Caco-2 (cell line): ENCODE measurements around the gene GLS. TPM values are rescaled to one million over a fixed set of nuclear protein-coding genes. Genes with fewer than 3 reads are reported as not detected.

ENCODE experiments used
- BruUV-seq: library from RNA; stranded (reverse); fragments of 400-500 nt; replicated peaks from 2 replicates; lab custom pipeline; 2021; lab: Mats Ljungman, UMichigan
- CTCF ChIA-PET: fragments of 300-600 bp; sonication (Branson Sonifier 250); formaldehyde crosslinking; loops from one replicate; lab custom pipeline; 2022; ENCODE audit warnings: antibody characterized with exemption; lab: Charles Lee
- POLR2A ChIA-PET: fragments of 300-600 bp; sonication (Branson Sonifier 250); formaldehyde crosslinking; loops from one replicate; lab custom pipeline; 2022; ENCODE audit warnings: antibody characterized with exemption; lab: Charles Lee
- DNase-seq, 2 experiments: peaks; one replicate each; pipeline versions ENCODE4 v3.0.0 to v3.0.0-alpha.2; 2020 to 2022
- H3K27me3 ChIP-seq: replicated peaks from 2 replicates; pipeline ENCODE4 v1.6.0; 2011; ENCODE audit warnings: low read length; ENCODE audit not compliant: control insufficient read depth, insufficient read depth
- H3K36me3 ChIP-seq: 2 replicates; pipeline ENCODE4 v1.5.1; 2011; ENCODE audit warnings: low read length; ENCODE audit not compliant: control insufficient read depth, insufficient read depth
- H3K4me1 ChIP-seq: fragments of 250-450 bp; sonication (Bioruptor Pico); 2 replicates; pipeline ENCODE4 v1.5.1; 2020; ENCODE audit warnings: mild to moderate bottlenecking
- H3K4me3 ChIP-seq: 2 replicates; pipeline ENCODE4 v1.5.1; 2011; ENCODE audit warnings: low read depth, mild to moderate bottlenecking, control low read depth, low read length
- H3K9me3 ChIP-seq: fragments of 250-450 bp; sonication (Bioruptor Pico); 2 replicates; pipeline ENCODE4 v1.5.1; 2020; ENCODE audit warnings: mild to moderate bottlenecking, moderate library complexity
- H3K27ac Mint-ChIP-seq: one replicate; pipeline ENCODE4 v1.8.0; 2022; ENCODE audit warnings: mixed read lengths; ENCODE audit not compliant: unreplicated experiment
- H3K27me3 Mint-ChIP-seq: one replicate; pipeline ENCODE4 v1.8.0; 2022; ENCODE audit warnings: mixed read lengths; ENCODE audit not compliant: insufficient read depth, unreplicated experiment
- H3K36me3 Mint-ChIP-seq: one replicate; pipeline ENCODE4 v1.8.0; 2022; ENCODE audit warnings: mild to moderate bottlenecking, mixed read lengths; ENCODE audit not compliant: insufficient read depth, unreplicated experiment
- H3K4me1 Mint-ChIP-seq: one replicate; pipeline ENCODE4 v1.8.0; 2022; ENCODE audit warnings: low read depth, mixed read lengths; ENCODE audit not compliant: unreplicated experiment
- H3K4me3 Mint-ChIP-seq: one replicate; pipeline ENCODE4 v1.8.0; 2022; ENCODE audit warnings: mild to moderate bottlenecking, moderate library complexity, mixed read lengths; ENCODE audit not compliant: unreplicated experiment
- H3K9me3 Mint-ChIP-seq: one replicate; pipeline ENCODE4 v1.8.0; 2022; ENCODE audit warnings: mixed read lengths; ENCODE audit not compliant: unreplicated experiment
- intact Hi-C: fragments of 100-400 bp; cut with micrococcal nuclease; formaldehyde crosslinking; loops from one replicate; pipeline ENCODE4 v1.10.0; 2022; ENCODE audit not compliant: unreplicated experiment
- total RNA-seq: library from RNA; stranded (reverse); gene quantifications from 2 replicates; pipeline ENCODE4 v1.2.3, GENCODE V29; 2022
- TF ChIP-seq, protein P1 (sequence below), 2 experiments: fragments of 200-600 bp in 1 of 2; IDR thresholded peaks; 1 replicate in 1 of 2; 2 replicates in 1 of 2; pipeline versions ENCODE4 v1.5.1 to v1.8.0; 2011 to 2022; ENCODE audit warnings: antibody characterized with exemption in 1 of 2, control low read depth in 1 of 2, inconsistent platforms in 1 of 2, low read depth in 1 of 2, low read length in 1 of 2, mild to moderate bottlenecking in 1 of 2, moderate library complexity in 1 of 2; ENCODE audit not compliant: insufficient read depth in 1 of 2, severe bottlenecking in 1 of 2, unreplicated experiment in 1 of 2

The GLS gene
- total RNA-seq, 1 experiment from 2014 or later, result 107 TPM

- peaks cover 6% of the 10 kb centered on the region; the same call in 1 of the 2 replicates for H3K4me1 ChIP-seq
- intact Hi-C loops, result no loop called here
- no peaks in the 10 kb centered on the region for H3K9me3 ChIP-seq
- ChIA-PET CTCF (no interaction called here), POLR2A (no interaction called here)
- no peak overlapping the region for H3K4me3 Mint-ChIP-seq
- TF ChIP-seq, protein P1, sequence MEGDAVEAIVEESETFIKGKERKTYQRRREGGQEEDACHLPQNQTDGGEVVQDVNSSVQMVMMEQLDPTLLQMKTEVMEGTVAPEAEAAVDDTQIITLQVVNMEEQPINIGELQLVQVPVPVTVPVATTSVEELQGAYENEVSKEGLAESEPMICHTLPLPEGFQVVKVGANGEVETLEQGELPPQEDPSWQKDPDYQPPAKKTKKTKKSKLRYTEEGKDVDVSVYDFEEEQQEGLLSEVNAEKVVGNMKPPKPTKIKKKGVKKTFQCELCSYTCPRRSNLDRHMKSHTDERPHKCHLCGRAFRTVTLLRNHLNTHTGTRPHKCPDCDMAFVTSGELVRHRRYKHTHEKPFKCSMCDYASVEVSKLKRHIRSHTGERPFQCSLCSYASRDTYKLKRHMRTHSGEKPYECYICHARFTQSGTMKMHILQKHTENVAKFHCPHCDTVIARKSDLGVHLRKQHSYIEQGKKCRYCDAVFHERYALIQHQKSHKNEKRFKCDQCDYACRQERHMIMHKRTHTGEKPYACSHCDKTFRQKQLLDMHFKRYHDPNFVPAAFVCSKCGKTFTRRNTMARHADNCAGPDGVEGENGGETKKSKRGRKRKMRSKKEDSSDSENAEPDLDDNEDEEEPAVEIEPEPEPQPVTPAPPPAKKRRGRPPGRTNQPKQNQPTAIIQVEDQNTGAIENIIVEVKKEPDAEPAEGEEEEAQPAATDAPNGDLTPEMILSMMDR (IDR thresholded peaks at IDR 0.05; ENCODE audit: insufficient read depth in 1 of 2, low read depth in 1 of 2, low read length in 1 of 2, severe bottlenecking in 1 of 2, unreplicated experiment in 1 of 2), result no peak
- no peaks in the 10 kb centered on the region for H3K27me3 Mint-ChIP-seq
- H3K27ac Mint-ChIP-seq, result peak overlapping the region; percentile 48
- H3K9me3 Mint-ChIP-seq, result no peaks in the 10 kb centered on the region
- no TSS peak for BruUV-seq
- peaks cover 7% of the 10 kb centered on the region for H3K4me1 Mint-ChIP-seq
- H3K36me3 ChIP-seq, result peaks cover 6% of the 10 kb centered on the region
- H3K36me3 Mint-ChIP-seq, result peaks cover 85% of the 10 kb centered on the region
- no peak for DNase-seq
- H3K27me3 ChIP-seq, result no peaks in the 10 kb centered on the region; the same call in 1 of the 2 replicates
- H3K4me3 ChIP-seq, result no peak overlapping the region
Observed at GRCh38 chr2:190970873-190971506, 90.4 kb downstream of the GLS start.

GRCh38 chr2:190972213-190972612, 91.6 kb downstream of the GLS start:
- H3K4me3 Mint-ChIP-seq, result no peak overlapping the region
- POLR2A ChIA-PET, result interaction anchor here (0.6 kb wide), 1 partner anchor 91 kb away, joined by 7 read pairs; the partner anchor contains the start of gene GLS
- H3K27me3 Mint-ChIP-seq, result no peaks in the 10 kb centered on the region
- H3K36me3 Mint-ChIP-seq, result peaks cover 89% of the 10 kb centered on the region
- H3K4me1 Mint-ChIP-seq, result peaks cover 7% of the 10 kb centered on the region
- CTCF ChIA-PET, result no interaction called here
- Histone ChIP-seq H3K4me3 (no peak overlapping the region), H3K9me3 (no peaks in the 10 kb centered on the region), H3K27me3 (no peaks in the 10 kb centered on the region; the same call in 1 of the 2 replicates), H3K4me1 (peaks cover 6% of the 10 kb centered on the region; the same call in 1 of the 2 replicates), H3K36me3 (peaks cover 8% of the 10 kb centered on the region)
- intact Hi-C loops, result no loop called here
- DNase-seq, result no peak
- no TSS peak for BruUV-seq
- no peaks in the 10 kb centered on the region for H3K9me3 Mint-ChIP-seq
- no peak overlapping the region for H3K27ac Mint-ChIP-seq
- TF ChIP-seq, protein P1 (IDR thresholded peaks at IDR 0.05; ENCODE audit: insufficient read depth in 1 of 2, low read depth in 1 of 2, low read length in 1 of 2, severe bottlenecking in 1 of 2, unreplicated experiment in 1 of 2), result no peak

DNA sequence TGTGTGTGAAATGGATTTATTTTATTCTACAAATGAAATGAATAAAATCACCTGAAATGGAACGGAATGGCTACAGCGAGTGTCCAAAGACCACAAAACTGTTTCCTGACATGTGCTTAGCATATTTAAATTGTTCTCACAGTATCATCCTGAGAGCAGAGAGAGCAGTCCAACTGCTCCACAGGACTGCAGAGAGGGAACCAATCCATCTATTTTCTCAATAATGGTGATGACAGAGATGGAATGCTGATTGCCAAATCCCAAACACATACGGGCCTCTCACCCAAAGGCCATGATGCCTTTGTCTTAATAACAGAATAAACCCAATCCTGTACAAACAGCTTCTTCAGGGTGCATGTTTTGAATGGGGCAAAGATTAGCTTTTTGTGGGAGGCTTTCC, 92.2 kb downstream of the GLS start:
- ChIA-PET CTCF (interaction anchor here (1.7 kb wide), 1 partner anchor 25 kb away, joined by 4 read pairs; no protein-coding TSS in a partner anchor), POLR2A (no interaction called here)
- Histone ChIP-seq H3K27me3 (no peaks in the 10 kb centered on the region; the same call in 1 of the 2 replicates), H3K9me3 (no peaks in the 10 kb centered on the region), H3K36me3 (peaks cover 8% of the 10 kb centered on the region), H3K4me1 (peaks cover 6% of the 10 kb centered on the region; the same call in 1 of the 2 replicates), H3K4me3 (no peak overlapping the region)
- no peak overlapping the region for H3K4me3 Mint-ChIP-seq
- intact Hi-C loops, result no loop called here
- peak overlapping the region; percentile 72 for H3K27ac Mint-ChIP-seq
- H3K9me3 Mint-ChIP-seq, result no peaks in the 10 kb centered on the region
- peaks cover 96% of the 10 kb centered on the region for H3K36me3 Mint-ChIP-seq
- TF ChIP-seq, protein P1 (IDR thresholded peaks at IDR 0.05; ENCODE audit: insufficient read depth in 1 of 2, low read depth in 1 of 2, low read length in 1 of 2, severe bottlenecking in 1 of 2, unreplicated experiment in 1 of 2), result no peak
- H3K4me1 Mint-ChIP-seq, result peaks cover 7% of the 10 kb centered on the region
- no peak for DNase-seq
- BruUV-seq, result no TSS peak
- no peaks in the 10 kb centered on the region for H3K27me3 Mint-ChIP-seq
